Stimulated activated CD4-positive, alpha-beta T cell treated with anti-CD3 and anti-CD28 coated beads, Interleukin-12 subunit alpha, Interleukin-12 subunit beta, amount 100 ng/mL, for 4 hours (primary cell): ENCODE results near the gene IGSF22.
"Not testable (repeated sequence)": the region's sequence is repeated elsewhere in the genome, so short reads cannot be mapped to it uniquely, and the experiment has no call there.

ENCODE experiments used
- DNase-seq: peaks from one replicate; pipeline ENCODE4 v3.0.0-alpha.2; 2020

Gene IGSF22

DNA sequence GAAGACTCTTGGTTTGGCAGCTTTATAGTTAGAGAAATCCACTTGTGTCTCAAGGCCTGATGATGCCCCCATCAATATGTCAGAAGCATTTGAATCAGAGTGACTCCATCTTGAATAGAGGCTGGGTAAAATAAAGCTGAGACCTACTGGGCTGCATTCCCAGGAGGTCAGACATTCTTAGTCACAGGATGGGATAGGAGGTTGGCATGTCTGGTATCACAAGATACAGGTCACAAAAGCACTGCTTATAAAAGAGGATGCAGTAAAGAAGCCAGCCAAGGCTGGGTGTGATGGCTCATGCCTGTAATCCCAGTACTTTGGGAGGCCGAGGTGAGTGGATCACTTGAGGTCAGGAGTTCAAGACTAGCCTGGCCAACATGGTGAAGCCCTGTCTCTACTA is 44.0 kb downstream of the IGSF22 start:
- DNase-seq: not testable (repeated sequence)

DNA sequence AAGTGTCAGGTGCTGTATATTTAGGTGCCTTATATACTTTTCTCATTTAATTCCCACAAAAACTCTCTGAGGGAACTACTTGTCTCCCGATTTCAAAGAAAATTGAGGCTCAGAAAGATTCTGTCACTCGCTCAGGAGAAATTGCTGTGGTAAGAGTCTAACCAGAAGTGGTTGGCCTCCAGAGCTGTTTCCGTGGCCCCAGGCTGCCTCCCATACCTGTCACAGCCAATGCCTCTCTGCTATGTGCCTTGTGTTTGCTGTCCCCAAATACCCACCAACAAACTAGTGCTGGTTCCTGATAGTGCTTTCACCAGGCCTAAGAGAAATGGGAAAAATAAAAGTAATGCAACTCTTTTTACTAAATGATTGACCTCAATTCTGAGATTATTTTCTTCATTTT is 48.4 kb downstream of the IGSF22 start:
- DNase-seq: no peak

GRCh38 chr11:18676803-18677202 is 49.2 kb downstream of the IGSF22 start:
- DNase-seq: no peak

DNA sequence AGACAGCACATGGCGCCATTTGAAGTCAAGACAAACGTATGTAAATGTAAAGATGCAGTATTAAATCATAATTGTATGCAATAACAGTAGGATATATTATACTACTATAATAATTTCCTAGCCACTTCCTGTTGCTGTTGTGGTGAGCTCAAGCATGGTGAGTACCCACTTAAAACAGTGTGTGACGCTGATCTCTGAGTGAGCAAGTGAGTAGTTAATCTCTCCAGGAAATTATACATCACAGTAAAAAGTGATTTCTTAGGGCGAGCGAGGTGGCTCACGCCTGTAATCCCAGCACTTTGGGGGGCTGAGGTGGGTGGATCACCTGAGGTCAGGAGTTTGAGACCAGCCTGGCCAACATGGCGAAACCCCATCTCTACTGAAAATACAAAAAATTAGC is 53.8 kb downstream of the IGSF22 start:
- DNase-seq: peak; percentile 11

DNA sequence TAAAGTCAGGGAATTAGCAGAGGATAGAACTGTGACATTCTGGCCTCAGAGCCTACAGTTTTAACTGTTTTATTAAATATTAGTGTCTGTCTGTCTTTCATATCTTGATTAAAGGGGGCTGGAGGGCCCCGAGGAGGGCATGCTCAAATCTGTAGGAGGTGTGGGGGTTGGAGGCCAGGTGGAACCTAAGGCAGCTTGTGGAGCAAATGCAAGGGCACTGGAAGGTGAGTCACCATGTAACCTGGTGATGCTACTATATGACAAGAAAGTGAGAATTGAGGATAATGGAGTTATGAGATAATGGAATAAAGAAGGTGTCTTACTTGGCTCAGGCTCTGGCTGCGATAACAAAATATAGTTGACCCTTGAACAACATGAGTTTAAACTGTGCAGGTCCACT is 54.7 kb downstream of the IGSF22 start:
- peak; percentile 7 for DNase-seq

DNA sequence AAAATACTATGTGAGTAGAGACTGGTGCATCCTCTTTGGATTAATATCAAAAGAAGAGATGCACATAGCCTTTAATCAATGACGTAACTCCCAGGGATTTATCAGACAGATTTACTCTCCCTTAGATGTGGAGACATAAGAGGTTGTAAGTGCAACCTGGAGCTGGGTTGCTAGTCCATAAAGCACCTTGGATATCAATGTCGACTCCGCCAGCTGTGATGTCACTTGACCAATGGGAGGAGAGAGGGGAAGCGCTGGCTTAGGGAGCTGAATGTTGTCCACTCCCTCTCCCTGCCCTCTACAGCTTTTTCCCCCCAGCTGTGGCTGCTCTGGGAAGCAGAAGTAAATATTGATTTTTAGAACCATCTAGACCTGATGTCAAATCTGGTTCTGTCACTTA is 56.3 kb downstream of the IGSF22 start:
- no peak for DNase-seq

DNA sequence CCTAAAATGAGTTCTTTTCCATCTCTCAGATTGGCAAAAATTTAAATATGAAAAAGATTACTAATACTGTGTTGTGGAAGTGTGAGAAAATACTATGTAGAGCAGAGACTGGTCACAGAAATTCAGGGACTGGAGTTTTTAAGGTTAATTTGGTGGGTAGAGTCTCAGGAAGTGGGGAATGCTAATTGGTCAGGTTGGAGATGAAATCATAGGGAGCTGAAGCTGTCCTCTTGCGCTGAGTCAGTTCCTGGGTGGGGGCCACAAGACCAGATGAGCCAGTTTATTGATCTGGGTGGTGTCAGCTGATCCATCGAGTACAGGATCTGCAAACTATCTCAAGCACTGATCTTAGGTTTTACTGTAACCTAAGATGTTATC is 56.8 kb downstream of the IGSF22 start:
- no peak for DNase-seq

GRCh38 chr11:18668131-18668530 is 57.9 kb downstream of the IGSF22 start:
- DNase-seq: no peak

GRCh38 chr11:18665353-18665872 is 60.6 kb downstream of the IGSF22 start:
- DNase-seq: not testable (repeated sequence)

DNA sequence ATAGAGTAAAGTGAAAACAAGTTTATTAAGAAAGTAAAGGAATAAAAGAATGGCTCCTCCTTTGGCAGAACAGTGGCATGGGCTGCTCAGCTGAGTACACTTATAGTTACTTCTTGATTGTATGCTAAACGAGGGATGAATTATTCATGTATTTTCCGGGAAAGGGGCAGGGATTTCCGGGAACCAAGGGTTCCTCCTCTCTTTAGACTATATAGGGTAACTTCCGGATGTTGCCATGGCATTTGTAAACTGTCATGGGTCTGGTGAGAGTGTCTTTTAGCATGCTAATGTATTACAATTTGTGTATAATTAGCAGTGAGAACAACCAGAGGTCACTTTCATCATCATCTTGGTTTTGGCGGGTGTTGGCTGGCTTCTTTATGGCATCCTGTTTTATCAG is 68.3 kb downstream of the IGSF22 start:
- no peak for DNase-seq
